Testis (tissue), 2 donors: Measurements from ENCODE around the gene ATP2B2.

Experiments used
- POLR2A ChIP-seq: fragments of 450-650 bp; IDR thresholded peaks from one replicate; pipeline ENCODE4 v1.6.1; 2017; ENCODE audit warnings: antibody characterized with exemption, mild to moderate bottlenecking, moderate library complexity
- TF ChIP-seq, protein P1 (sequence below), 3 experiments: fragments of 450-650 bp in 2 of 3; fragments of 200-600 bp in 1 of 3; sonication (generic) in 1 of 3; IDR thresholded peaks; one replicate each; pipeline ENCODE4 v1.5.1; 2016 to 2019; ENCODE audit warnings: antibody characterized with exemption in 3 of 3, mild to moderate bottlenecking in 2 of 3, moderate library complexity in 1 of 3

DNA sequence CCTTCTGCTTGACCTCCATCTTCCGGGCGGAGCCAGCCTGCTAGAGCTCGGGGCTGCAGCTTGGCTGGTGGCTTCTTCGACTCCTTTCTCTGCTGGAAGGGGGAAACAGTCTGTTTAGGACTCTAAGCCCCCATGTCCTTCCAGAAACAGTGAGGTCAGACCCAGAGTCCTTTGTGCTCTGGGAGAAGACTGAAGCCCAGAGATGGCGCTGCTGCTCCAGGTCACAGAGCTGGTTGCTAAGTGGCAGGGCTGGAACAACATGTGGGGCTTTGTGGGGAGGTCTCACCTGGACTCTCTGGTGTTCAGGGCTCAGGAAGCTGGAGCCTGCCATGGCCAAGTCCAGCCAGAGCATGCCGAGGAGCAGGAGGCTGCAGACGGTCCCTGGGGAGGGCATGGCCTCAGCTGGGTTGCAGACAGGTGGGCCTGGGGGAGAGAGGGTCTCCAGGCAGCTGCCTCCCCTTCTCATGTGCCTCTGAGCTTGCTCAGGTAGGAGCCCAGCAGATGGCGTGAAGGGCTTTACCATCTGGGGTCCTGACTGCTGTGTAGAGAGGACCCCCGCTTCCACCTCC is 215.5 kb downstream of the ATP2B2 start:
- no peak for TF ChIP-seq POLR2A
- TF ChIP-seq, protein P1, sequence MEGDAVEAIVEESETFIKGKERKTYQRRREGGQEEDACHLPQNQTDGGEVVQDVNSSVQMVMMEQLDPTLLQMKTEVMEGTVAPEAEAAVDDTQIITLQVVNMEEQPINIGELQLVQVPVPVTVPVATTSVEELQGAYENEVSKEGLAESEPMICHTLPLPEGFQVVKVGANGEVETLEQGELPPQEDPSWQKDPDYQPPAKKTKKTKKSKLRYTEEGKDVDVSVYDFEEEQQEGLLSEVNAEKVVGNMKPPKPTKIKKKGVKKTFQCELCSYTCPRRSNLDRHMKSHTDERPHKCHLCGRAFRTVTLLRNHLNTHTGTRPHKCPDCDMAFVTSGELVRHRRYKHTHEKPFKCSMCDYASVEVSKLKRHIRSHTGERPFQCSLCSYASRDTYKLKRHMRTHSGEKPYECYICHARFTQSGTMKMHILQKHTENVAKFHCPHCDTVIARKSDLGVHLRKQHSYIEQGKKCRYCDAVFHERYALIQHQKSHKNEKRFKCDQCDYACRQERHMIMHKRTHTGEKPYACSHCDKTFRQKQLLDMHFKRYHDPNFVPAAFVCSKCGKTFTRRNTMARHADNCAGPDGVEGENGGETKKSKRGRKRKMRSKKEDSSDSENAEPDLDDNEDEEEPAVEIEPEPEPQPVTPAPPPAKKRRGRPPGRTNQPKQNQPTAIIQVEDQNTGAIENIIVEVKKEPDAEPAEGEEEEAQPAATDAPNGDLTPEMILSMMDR (IDR thresholded peaks at IDR 0.05): no peak
